OCI-LY3 (cell line): ENCODE measurements around the gene MROH8.
"Not testable (repeated sequence)": the region's sequence is repeated elsewhere in the genome, so short reads cannot be mapped to it uniquely, and the experiment has no call there.

ENCODE experiments used
- H2AFZ ChIP-seq: fragments of 200-600, 300-600 bp; shearing (Covaris generic); 2 replicates; pipeline ENCODE4 v1.6.0; 2014; ENCODE audit warnings: antibody characterized with exemption, low read depth, low read length
- H3K27ac ChIP-seq: fragments of 200-600, 300-600 bp; sonication (generic); 2 replicates; pipeline ENCODE4 v1.5.1; 2014; ENCODE audit warnings: mild to moderate bottlenecking, low read length, moderate library complexity, mixed read lengths
- H3K27me3 ChIP-seq: fragments of 200-600, 300-600 bp; sonication (generic); 2 replicates; pipeline ENCODE4 v1.6.1; 2014; ENCODE audit warnings: low read depth, low read length, mixed read lengths
- H3K36me3 ChIP-seq: fragments of 200-600, 300-600 bp; sonication (generic); replicated peaks from 2 replicates; pipeline ENCODE3; 2014; ENCODE audit warnings: low read depth, low read length, mixed read lengths
- H3K4me1 ChIP-seq: fragments of 300-600, 200-600 bp; sonication (generic); 2 replicates; pipeline ENCODE4 v1.6.1; 2014; ENCODE audit warnings: low read length, mixed read lengths
- H3K4me2 ChIP-seq: fragments of 200-600, 300-600 bp; sonication (generic); 2 replicates; pipeline ENCODE4 v1.6.1; 2014; ENCODE audit warnings: low read length, mixed read lengths
- H3K4me3 ChIP-seq: fragments of 300-600, 200-600 bp; sonication (generic); 2 replicates; pipeline ENCODE4 v1.5.1; 2014; ENCODE audit warnings: antibody characterized with exemption, mild to moderate bottlenecking, low read length, moderate library complexity
- H3K79me2 ChIP-seq: fragments of 300-600, 200-600 bp; shearing (Covaris generic); 2 replicates; pipeline ENCODE4 v1.6.1; 2014; ENCODE audit warnings: mild to moderate bottlenecking, low read length, mixed read lengths
- H3K9ac ChIP-seq: fragments of 300-600, 200-600 bp; shearing (Covaris generic); 2 replicates; pipeline ENCODE4 v1.6.0; 2014; ENCODE audit warnings: mild to moderate bottlenecking, low read length, moderate library complexity
- H3K9me3 ChIP-seq: fragments of 200-600, 300-600 bp; shearing (Covaris generic); 2 replicates; pipeline ENCODE4 v1.6.1; 2014; ENCODE audit warnings: low read length, mixed read lengths; ENCODE audit not compliant: insufficient read depth
- H4K20me1 ChIP-seq: fragments of 200-600, 300-600 bp; sonication (generic); 2 replicates; pipeline ENCODE4 v1.6.1; 2016; ENCODE audit warnings: low read length, mixed read lengths; ENCODE audit not compliant: insufficient read depth
- EZH2phosphoT487 ChIP-seq: fragments of 200-600 bp; shearing (Covaris generic); IDR thresholded peaks from 2 replicates; pipeline ENCODE4 v1.6.1; 2018; ENCODE audit warnings: antibody characterized with exemption, mixed run types, low read depth
- TF ChIP-seq, protein P1 (sequence below): fragments of 200-600, 300-600 bp; sonication (generic); IDR thresholded peaks from 2 replicates; pipeline ENCODE4 v1.5.1; 2014; ENCODE audit warnings: antibody characterized with exemption, low read length, low read depth

Gene MROH8

GRCh38 chr20:37154684-37155298 lies 24.6 kb downstream of the MROH8 start:
- Histone ChIP-seq H3K9ac (no peak overlapping the region), H3K4me2 (no peak overlapping the region), H3K4me3 (no peak overlapping the region), H3K4me1 (no peaks in the 10 kb centered on the region), H3K79me2 (no peaks in the 10 kb centered on the region), H3K27me3 (no peaks in the 10 kb centered on the region), H3K36me3 (no peaks in the 10 kb centered on the region), H2AFZ (no peak overlapping the region), H3K27ac (no peak overlapping the region), H3K9me3 (no peaks in the 10 kb centered on the region), H4K20me1 (no peaks in the 10 kb centered on the region)
- TF ChIP-seq, protein P1, sequence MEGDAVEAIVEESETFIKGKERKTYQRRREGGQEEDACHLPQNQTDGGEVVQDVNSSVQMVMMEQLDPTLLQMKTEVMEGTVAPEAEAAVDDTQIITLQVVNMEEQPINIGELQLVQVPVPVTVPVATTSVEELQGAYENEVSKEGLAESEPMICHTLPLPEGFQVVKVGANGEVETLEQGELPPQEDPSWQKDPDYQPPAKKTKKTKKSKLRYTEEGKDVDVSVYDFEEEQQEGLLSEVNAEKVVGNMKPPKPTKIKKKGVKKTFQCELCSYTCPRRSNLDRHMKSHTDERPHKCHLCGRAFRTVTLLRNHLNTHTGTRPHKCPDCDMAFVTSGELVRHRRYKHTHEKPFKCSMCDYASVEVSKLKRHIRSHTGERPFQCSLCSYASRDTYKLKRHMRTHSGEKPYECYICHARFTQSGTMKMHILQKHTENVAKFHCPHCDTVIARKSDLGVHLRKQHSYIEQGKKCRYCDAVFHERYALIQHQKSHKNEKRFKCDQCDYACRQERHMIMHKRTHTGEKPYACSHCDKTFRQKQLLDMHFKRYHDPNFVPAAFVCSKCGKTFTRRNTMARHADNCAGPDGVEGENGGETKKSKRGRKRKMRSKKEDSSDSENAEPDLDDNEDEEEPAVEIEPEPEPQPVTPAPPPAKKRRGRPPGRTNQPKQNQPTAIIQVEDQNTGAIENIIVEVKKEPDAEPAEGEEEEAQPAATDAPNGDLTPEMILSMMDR: no peak
- TF ChIP-seq EZH2phosphoT487: no peak

GRCh38 chr20:37152284-37152683 lies 27.1 kb downstream of the MROH8 start:
- H3K4me3 ChIP-seq: no peak overlapping the region
- no peaks in the 10 kb centered on the region for H3K36me3 ChIP-seq
- no peak overlapping the region for H2AFZ ChIP-seq
- no peaks in the 10 kb centered on the region for H4K20me1 ChIP-seq
- H3K4me2 ChIP-seq: no peak overlapping the region
- TF ChIP-seq, protein P1: no peak
- H3K9ac ChIP-seq: no peak overlapping the region
- H3K9me3 ChIP-seq: no peaks in the 10 kb centered on the region
- no peak overlapping the region for H3K27ac ChIP-seq
- no peaks in the 10 kb centered on the region for H3K4me1 ChIP-seq
- H3K79me2 ChIP-seq: no peaks in the 10 kb centered on the region
- no peaks in the 10 kb centered on the region for H3K27me3 ChIP-seq

- Histone ChIP-seq H3K27ac (no peak overlapping the region), H3K4me2 (no peak overlapping the region), H3K4me3 (no peak overlapping the region), H3K27me3 (no peaks in the 10 kb centered on the region), H3K79me2 (no peaks in the 10 kb centered on the region), H3K36me3 (no peaks in the 10 kb centered on the region), H2AFZ (no peak overlapping the region), H3K9me3 (no peaks in the 10 kb centered on the region), H3K4me1 (no peaks in the 10 kb centered on the region), H3K9ac (no peak overlapping the region), H4K20me1 (no peaks in the 10 kb centered on the region)
- TF ChIP-seq EZH2phosphoT487: no peak
- TF ChIP-seq, protein P1: no peak
Measured at GRCh38 chr20:37151529-37151928, 27.8 kb downstream of the MROH8 start.

DNA sequence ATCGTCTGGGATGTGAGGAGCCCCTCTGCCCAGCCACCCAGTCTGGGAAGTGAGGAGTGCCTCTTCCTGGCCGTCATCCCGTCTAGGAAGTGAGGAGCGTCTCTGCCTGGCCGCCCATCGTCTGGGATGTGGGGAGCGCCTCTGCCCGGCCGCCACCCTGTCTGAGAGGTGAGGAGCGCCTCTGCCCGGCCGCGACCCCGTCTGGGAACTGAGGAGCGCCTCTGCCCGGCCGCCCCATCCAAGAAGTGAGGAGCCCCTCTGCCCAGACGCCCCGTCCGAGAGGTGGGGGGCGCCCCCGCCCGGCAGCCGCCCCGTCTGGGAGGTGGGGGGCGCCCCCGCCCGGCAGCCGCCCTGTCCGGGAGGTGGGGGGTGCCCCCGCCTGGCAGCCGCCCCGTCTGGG lies 28.5 kb downstream of the MROH8 start:
- not testable (repeated sequence) for H3K9ac ChIP-seq, H3K4me3 ChIP-seq, H3K27me3 ChIP-seq, H3K4me1 ChIP-seq, H3K79me2 ChIP-seq, H3K4me2 ChIP-seq, H4K20me1 ChIP-seq, H3K36me3 ChIP-seq, H2AFZ ChIP-seq, H3K27ac ChIP-seq, H3K9me3 ChIP-seq

GRCh38 chr20:37147250-37147649 lies 32.1 kb downstream of the MROH8 start:
- Histone ChIP-seq H3K4me1 (no peaks in the 10 kb centered on the region), H3K9ac (no peak overlapping the region), H3K27ac (no peak overlapping the region), H3K79me2 (no peaks in the 10 kb centered on the region), H3K9me3 (no peaks in the 10 kb centered on the region), H4K20me1 (no peaks in the 10 kb centered on the region), H3K4me3 (no peak overlapping the region), H3K36me3 (no peaks in the 10 kb centered on the region), H3K27me3 (no peaks in the 10 kb centered on the region), H2AFZ (no peak overlapping the region), H3K4me2 (no peak overlapping the region)
- TF ChIP-seq, protein P1: no peak
- TF ChIP-seq EZH2phosphoT487: no peak
